ENCODE measurements around the gene SLC9A8. TPM values are rescaled to one million over a fixed set of nuclear protein-coding genes. Genes with fewer than 3 reads are reported as not detected.

SLC9A8 gene
- total RNA-seq, 4 donors from 2014 or later, result 7.1 to 12.4 (median 8.9) TPM

DNA sequence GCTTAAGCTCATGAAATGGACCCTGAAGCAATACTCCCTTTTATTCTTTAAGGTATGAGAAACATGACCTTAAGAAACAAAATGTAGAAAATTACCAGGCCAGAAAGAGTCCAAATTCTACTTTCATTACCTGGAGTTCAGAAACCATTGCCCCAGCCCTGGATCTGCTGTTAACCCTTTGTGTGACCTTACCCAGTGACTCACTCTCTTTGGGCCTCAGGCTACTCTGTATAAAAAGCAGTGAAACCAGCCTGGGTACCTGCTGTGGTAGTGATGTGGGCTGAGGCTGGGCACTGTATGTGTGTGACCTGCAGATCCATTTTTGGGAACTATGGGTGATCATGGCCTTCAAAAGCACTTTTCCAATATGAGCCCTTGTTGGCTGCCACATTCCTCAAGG is 47.2 kb downstream of the SLC9A8 start:
- TF ChIP-seq, protein P1, sequence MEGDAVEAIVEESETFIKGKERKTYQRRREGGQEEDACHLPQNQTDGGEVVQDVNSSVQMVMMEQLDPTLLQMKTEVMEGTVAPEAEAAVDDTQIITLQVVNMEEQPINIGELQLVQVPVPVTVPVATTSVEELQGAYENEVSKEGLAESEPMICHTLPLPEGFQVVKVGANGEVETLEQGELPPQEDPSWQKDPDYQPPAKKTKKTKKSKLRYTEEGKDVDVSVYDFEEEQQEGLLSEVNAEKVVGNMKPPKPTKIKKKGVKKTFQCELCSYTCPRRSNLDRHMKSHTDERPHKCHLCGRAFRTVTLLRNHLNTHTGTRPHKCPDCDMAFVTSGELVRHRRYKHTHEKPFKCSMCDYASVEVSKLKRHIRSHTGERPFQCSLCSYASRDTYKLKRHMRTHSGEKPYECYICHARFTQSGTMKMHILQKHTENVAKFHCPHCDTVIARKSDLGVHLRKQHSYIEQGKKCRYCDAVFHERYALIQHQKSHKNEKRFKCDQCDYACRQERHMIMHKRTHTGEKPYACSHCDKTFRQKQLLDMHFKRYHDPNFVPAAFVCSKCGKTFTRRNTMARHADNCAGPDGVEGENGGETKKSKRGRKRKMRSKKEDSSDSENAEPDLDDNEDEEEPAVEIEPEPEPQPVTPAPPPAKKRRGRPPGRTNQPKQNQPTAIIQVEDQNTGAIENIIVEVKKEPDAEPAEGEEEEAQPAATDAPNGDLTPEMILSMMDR (IDR thresholded peaks at IDR 0.05; ENCODE audit: low read depth), result no peak

DNA sequence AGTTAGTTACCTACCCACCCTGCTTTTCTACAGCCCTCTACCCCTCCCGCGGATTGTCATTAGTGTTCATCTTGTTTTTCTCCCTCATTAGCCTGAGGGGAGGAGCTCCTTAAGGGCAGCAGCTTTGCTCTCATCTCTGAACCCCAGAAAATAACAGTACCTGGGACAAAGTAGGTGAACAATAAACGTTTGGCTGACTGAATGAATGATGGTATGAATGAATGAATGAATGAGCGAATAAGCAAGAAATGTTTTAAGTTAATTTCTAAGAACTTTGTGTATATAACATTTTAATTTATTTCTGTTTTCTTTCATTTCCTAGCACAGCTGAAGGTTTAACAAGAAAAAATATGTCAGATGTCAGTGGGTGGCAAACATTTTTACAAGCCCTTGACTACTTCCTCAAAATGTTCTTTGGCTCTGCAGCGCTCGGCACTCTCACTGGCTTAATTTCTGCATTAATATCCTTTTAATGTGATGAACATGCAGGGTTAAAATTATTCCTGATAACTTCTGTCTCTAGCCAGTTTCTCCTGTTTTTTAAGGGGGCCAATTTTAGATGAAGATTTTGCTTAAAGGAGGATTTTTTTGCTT is 50.1 kb downstream of the SLC9A8 start:
- TF ChIP-seq, protein P1 (IDR thresholded peaks at IDR 0.05; ENCODE audit: low read depth), result no peak

GRCh38 chr20:49863666-49864065 is 51.0 kb downstream of the SLC9A8 start:
- TF ChIP-seq, protein P1 (IDR thresholded peaks at IDR 0.05; ENCODE audit: low read depth), result no peak

DNA sequence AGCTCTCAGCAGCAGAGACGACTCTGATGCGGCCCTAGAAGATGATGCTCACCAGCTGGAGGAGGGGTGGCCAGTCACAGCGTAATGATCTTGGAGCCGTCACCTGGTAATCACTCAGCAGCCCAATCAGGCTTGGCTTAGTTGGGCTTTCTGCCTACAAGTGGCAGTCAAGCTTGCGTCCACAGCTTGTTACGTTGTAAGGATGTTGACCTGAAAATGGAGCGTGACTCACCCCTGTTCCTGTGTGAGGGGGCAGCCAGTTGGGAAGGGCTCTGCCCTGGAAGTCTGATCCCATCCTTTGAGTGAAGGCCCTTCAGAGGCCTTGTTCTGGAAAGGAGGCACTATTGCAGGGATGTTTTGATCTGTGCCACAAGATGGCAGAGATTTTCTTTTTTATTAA is 52.9 kb downstream of the SLC9A8 start:
- TF ChIP-seq, protein P1 (IDR thresholded peaks at IDR 0.05; ENCODE audit: low read depth), result no peak

DNA sequence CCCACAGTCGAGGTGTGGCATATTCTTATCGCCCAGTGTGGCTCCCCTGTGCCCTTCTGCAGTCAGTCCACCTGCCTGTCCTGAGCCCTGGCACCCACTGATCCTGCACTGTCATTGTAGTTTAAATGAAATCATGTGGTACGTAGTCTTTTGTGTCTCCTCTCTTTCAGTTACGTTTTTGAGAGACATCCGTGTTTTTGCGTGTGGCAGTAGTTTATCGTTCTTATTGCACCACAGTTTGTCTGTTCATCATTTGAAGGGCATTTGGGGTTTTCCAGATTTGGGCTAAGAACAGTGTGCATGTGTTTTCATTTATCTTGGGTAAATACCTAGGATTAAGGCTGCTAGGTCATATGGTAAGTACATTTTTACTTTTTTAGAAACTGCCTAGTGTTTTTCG is 53.4 kb downstream of the SLC9A8 start:
- TF ChIP-seq, protein P1 (IDR thresholded peaks at IDR 0.05; ENCODE audit: low read depth), result no peak

DNA sequence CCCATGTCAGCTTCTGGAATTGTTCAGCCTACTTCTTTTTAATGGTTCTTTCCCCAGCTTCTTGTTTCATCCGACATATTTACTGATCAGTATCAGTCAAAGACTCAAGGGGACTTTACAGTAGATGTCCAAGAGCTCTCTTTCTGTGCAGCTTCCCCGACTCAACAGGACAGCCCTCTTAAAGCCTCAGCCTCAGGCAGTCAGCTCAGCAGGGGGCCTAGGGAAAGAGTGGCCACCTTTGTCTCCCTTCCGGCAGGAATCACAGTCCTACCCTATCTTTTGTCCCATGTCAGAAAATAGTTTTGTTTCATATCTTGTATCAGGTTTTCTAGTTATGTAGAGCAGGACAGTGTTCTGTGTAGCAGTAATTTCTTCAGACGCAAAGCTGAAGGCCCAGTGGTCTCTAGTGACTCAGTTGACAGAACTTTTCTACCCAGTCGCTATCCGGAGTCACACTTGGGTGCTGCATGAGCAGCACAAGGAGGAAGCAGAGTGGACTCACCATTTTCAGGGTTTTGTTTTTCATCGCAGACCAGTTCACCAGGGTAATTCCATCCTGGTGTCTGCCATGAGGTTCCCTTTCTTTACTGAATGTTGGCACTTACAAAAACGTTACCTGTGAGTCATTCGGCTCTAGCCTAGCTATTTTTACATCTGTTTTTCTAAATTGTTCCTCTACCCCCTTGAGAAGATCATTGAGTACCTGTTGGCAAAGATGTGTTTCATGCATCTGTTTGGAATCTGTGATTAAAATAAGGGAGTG is 55.0 kb downstream of the SLC9A8 start:
- TF ChIP-seq, protein P1 (IDR thresholded peaks at IDR 0.05; ENCODE audit: low read depth), result no peak

DNA sequence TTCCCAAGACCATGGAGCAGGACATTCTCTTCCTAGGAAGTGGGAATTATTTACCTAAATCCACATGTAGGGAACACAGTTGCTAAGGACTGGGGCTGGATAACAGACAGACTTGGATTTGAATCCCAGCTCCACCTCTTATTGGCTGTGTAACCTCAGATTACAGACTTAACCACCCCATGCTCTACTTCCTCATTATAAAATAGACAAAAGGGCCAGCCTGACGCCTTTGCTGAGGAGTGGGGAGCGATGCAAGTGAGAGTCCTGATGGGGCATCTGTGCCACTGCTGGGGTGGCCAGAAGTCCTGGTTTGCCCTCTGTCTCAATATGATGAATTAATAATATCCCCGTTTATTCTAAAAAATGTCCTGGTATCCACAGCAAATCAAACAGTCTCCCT is 55.9 kb downstream of the SLC9A8 start:
- TF ChIP-seq, protein P1 (IDR thresholded peaks at IDR 0.05; ENCODE audit: low read depth), result no peak
